ENCODE data around the gene SLC31A2. TPM values are rescaled to one million over a fixed set of nuclear protein-coding genes. Genes with fewer than 3 reads are reported as not detected.
"Not testable (repeated sequence)": the region's sequence is repeated elsewhere in the genome, so short reads cannot be mapped to it uniquely, and the experiment has no call there.

Gene SLC31A2
- total and polyA plus RNA-seq, 2 donors (not counting 1 experiment from before 2014, with no cell fraction given), result 17.8 TPM

DNA sequence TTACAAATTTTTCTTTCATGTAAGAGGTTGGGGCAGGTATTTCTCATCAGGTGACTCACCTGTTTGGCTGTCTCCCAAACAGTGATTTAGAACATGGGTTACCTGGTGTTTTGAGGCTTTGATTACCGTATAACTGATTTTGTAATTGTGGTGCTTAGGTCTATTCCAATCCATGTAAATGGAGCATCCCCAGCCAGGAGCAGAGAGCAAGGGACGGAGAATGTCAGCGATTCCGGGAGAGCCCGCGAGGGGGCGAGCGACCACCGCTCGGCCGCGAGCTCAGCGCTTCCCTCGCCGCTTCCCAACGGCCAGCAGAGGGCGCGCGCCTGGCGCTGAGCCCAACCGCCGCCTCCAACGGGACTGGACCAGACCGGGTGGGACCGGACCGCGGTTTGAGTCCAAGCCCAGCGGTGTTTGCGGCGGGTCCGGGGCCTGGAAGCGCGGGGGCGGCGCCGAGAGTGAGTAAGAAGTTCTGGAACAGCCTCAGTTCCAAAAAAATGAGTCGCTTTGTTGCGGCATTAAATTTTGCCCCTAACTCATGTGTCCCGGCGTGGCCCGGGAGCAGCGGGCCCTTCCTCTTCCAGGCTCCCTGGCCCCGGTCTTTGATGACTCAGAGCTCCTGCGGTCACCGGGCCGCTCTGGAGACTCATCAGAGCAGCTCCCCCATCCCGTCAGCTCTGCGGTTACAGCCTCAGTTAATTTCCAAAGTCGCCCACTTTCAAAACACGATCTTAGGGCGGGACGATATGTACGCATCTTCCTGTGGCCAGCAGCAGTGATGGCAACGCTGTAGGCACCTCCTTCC is 37.9 kb upstream of the SLC31A2 start:
- H3K9me3 ChIP-seq (ENCODE audit: control insufficient read depth, insufficient read depth, low read depth, low read length); H2AFZ ChIP-seq (ENCODE audit: low read length); H3K27ac ChIP-seq (ENCODE audit: insufficient read depth, low read length); H3K79me2 ChIP-seq (ENCODE audit: control insufficient read depth, insufficient read depth, low read length); H3K4me2 ChIP-seq (ENCODE audit: extremely low read depth, insufficient read depth, low read length); H3K36me3 ChIP-seq (ENCODE audit: control insufficient read depth, insufficient read depth, low read length); H4K20me1 ChIP-seq (ENCODE audit: control insufficient read depth, extremely low read depth, insufficient read depth, low read length); H3K27me3 ChIP-seq (ENCODE audit: control insufficient read depth, insufficient read depth, low read length); H3K4me1 ChIP-seq (ENCODE audit: control insufficient read depth, extremely low read depth, insufficient read depth, low read length); H3K4me3 ChIP-seq (replicated peaks in 1 of 4; ENCODE audit: control extremely low read depth in 1 of 4, insufficient read depth in 1 of 4, low read depth in 3 of 4, low read length in 4 of 4); H3K9ac ChIP-seq (ENCODE audit: insufficient read depth, low read length): not testable (repeated sequence)
- peak in 1 of 2 donors; percentile 11 for DNase-seq (ENCODE audit: low read depth in 2 of 2)
- TF ChIP-seq, protein P1, sequence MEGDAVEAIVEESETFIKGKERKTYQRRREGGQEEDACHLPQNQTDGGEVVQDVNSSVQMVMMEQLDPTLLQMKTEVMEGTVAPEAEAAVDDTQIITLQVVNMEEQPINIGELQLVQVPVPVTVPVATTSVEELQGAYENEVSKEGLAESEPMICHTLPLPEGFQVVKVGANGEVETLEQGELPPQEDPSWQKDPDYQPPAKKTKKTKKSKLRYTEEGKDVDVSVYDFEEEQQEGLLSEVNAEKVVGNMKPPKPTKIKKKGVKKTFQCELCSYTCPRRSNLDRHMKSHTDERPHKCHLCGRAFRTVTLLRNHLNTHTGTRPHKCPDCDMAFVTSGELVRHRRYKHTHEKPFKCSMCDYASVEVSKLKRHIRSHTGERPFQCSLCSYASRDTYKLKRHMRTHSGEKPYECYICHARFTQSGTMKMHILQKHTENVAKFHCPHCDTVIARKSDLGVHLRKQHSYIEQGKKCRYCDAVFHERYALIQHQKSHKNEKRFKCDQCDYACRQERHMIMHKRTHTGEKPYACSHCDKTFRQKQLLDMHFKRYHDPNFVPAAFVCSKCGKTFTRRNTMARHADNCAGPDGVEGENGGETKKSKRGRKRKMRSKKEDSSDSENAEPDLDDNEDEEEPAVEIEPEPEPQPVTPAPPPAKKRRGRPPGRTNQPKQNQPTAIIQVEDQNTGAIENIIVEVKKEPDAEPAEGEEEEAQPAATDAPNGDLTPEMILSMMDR (conservative IDR thresholded peaks at IDR 0.05 in 1 of 2, IDR thresholded peaks at IDR 0.05 in 1 of 2; ENCODE audit: low read depth in 1 of 2, low read length in 2 of 2), result peak in 1 of 2 donors; percentile 23

DNA sequence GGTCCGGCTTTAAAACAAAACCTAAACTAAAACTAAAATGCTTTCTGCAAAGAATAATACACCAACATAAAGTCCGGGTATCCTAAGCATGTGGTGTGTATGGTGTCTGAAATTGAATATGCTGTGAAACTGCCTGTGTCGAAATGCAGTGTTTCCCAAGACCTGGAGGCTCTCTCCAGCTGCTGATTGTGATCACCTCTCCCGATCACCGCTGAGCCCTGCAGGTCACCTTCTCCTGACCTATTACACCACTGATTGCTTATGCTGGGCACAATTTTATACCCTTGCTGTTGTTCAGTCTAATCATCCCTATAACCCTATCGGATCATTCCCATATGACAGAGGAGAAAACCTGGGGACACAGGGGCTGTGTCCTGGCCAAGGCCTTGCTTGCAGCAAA is 32.0 kb upstream of the SLC31A2 start:
- H3K36me3 ChIP-seq (ENCODE audit: control insufficient read depth, insufficient read depth, low read length); H3K9me3 ChIP-seq (ENCODE audit: control insufficient read depth, insufficient read depth, low read depth, low read length); H3K4me3 ChIP-seq (replicated peaks in 1 of 4; ENCODE audit: control extremely low read depth in 1 of 4, insufficient read depth in 1 of 4, low read depth in 3 of 4, low read length in 4 of 4); H3K4me2 ChIP-seq (ENCODE audit: extremely low read depth, insufficient read depth, low read length); H3K27me3 ChIP-seq (ENCODE audit: control insufficient read depth, insufficient read depth, low read length); H3K4me1 ChIP-seq (ENCODE audit: control insufficient read depth, extremely low read depth, insufficient read depth, low read length); H2AFZ ChIP-seq (ENCODE audit: low read length); H3K9ac ChIP-seq (ENCODE audit: insufficient read depth, low read length); H3K27ac ChIP-seq (ENCODE audit: insufficient read depth, low read length); H4K20me1 ChIP-seq (ENCODE audit: control insufficient read depth, extremely low read depth, insufficient read depth, low read length); H3K79me2 ChIP-seq (ENCODE audit: control insufficient read depth, insufficient read depth, low read length); DNase-seq (ENCODE audit: low read depth in 2 of 2): not testable (repeated sequence)

DNA sequence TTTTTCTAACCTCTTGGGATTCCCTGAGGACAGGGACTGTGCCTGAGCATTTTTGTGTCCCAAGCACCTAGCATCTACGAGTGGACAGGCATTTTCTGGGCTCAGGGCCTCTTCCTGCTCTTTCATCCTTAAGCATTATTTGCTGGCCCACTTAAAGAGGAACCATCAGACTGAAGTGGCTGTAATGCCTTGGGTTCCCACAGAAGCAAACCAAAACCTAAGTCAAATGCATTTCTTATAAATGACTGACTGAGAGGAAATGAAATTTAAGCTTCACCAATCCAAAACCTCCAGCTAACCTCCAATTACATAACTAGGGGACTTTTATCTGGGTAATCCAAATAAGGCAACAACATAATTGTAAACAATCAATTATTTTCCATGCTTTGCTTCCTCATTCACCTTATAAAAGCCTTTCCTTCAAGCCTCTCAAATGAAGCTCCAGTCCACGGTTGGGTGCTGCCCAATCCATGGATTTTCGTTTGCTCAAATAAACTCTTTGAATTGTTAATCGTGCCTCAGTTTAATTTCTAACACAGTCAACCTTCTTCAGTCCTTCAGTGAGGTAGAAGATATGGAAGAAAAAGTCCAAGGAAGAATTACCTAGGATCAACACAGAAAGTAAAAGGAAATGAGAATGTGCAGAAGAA is 25.3 kb upstream of the SLC31A2 start:
- no peak overlapping the region for H3K27ac ChIP-seq (ENCODE audit: insufficient read depth, low read length)
- no peaks in the 10 kb centered on the region for H3K79me2 ChIP-seq (ENCODE audit: control insufficient read depth, insufficient read depth, low read length)
- no peaks in the 10 kb centered on the region for H4K20me1 ChIP-seq (ENCODE audit: control insufficient read depth, extremely low read depth, insufficient read depth, low read length)
- H2AFZ ChIP-seq (ENCODE audit: low read length), result no peak overlapping the region
- no peaks in the 10 kb centered on the region for H3K4me1 ChIP-seq (ENCODE audit: control insufficient read depth, extremely low read depth, insufficient read depth, low read length)
- DNase-seq (ENCODE audit: low read depth in 2 of 2), result no peak
- no peak overlapping the region for H3K4me3 ChIP-seq (replicated peaks in 1 of 4; ENCODE audit: control extremely low read depth in 1 of 4, insufficient read depth in 1 of 4, low read depth in 3 of 4, low read length in 4 of 4)
- H3K9me3 ChIP-seq (ENCODE audit: control insufficient read depth, insufficient read depth, low read depth, low read length), result no peaks in the 10 kb centered on the region
- no peaks in the 10 kb centered on the region for H3K36me3 ChIP-seq (ENCODE audit: control insufficient read depth, insufficient read depth, low read length)
- TF ChIP-seq, protein P1 (conservative IDR thresholded peaks at IDR 0.05 in 1 of 2, IDR thresholded peaks at IDR 0.05 in 1 of 2; ENCODE audit: low read depth in 1 of 2, low read length in 2 of 2), result no peak
- no peak for TF ChIP-seq EZH2 (IDR thresholded peaks at IDR 0.05; ENCODE audit: low read length, missing control alignments)
- no peaks in the 10 kb centered on the region for H3K27me3 ChIP-seq (ENCODE audit: control insufficient read depth, insufficient read depth, low read length)
- H3K4me2 ChIP-seq (ENCODE audit: extremely low read depth, insufficient read depth, low read length), result no peak overlapping the region
- no peak overlapping the region for H3K9ac ChIP-seq (ENCODE audit: insufficient read depth, low read length)

Data from fibroblast of lung (primary cell).